Osteocyte (in vitro differentiated cells): Measurements from ENCODE around the gene ARHGEF19. TPM values are rescaled to one million over a fixed set of nuclear protein-coding genes. Genes with fewer than 3 reads are reported as not detected.

Experiments used
- DNase-seq: peaks from one replicate; pipeline ENCODE4 v3.0.0; 2021; ENCODE audit warnings: mixed read lengths; ENCODE audit not compliant: unreplicated experiment; ENCODE audit errors: extremely low spot score
- H3K27ac Mint-ChIP-seq: one replicate; pipeline ENCODE4 v1.8.0; 2021; ENCODE audit warnings: mild to moderate bottlenecking, mixed read lengths; ENCODE audit not compliant: unreplicated experiment
- H3K27me3 Mint-ChIP-seq: one replicate; pipeline ENCODE4 v1.8.0; 2021; ENCODE audit warnings: mixed read lengths; ENCODE audit not compliant: unreplicated experiment
- H3K36me3 Mint-ChIP-seq: one replicate; pipeline ENCODE4 v1.8.0; 2021; ENCODE audit warnings: mixed read lengths; ENCODE audit not compliant: unreplicated experiment
- H3K4me1 Mint-ChIP-seq: one replicate; pipeline ENCODE4 v1.8.0; 2021; ENCODE audit warnings: mixed read lengths; ENCODE audit not compliant: unreplicated experiment
- H3K4me3 Mint-ChIP-seq: one replicate; pipeline ENCODE4 v1.8.0; 2021; ENCODE audit warnings: mild to moderate bottlenecking, moderate library complexity, mixed read lengths; ENCODE audit not compliant: unreplicated experiment
- H3K9me3 Mint-ChIP-seq: one replicate; pipeline ENCODE4 v1.8.0; 2021; ENCODE audit warnings: mixed read lengths; ENCODE audit not compliant: unreplicated experiment
- CTCF ChIP-seq: fragments of 200-600 bp; sonication (generic); IDR thresholded peaks from 2 replicates; pipeline ENCODE4 v1.5.0; 2021; ENCODE audit warnings: antibody characterized with exemption, mild to moderate bottlenecking, moderate library complexity
- total RNA-seq: library from RNA; stranded (reverse); gene quantifications from 2 replicates; pipeline ENCODE4 v1.2.1, GENCODE V29; 2021

The ARHGEF19 gene
- total RNA-seq, 1 donor from 2014 or later: 8.5 TPM

DNA sequence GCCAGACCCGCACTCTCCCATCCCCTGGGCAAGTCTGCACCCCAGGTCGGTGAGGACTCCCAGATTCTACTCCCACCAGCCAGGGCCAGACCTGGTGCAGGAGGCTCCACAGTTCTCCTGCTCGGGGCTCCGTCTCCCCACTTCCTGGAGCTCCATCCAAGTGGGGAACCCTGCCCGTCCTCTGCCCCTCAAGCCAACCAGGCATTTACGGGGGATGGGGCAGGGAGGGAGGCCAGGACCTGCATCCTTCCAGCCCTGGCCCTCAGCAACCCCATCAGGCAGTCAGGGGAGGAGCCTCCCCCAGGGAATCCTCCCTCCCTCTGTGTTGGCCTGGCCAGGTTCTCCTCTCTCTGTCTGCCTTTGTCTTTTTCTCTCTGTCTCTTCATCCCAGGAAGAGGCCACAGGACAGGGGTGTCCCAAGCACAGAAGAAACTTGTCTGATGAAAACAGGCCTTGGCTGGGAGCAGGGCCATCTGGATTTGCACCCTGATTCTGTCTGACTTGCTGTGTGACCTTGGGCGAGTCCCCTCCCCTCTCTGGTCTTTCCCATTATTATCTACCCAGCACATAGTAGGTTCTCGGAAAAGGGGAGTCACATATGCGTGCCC is 38.1 kb downstream of the ARHGEF19 start:
- TF ChIP-seq CTCF: no peak
- no peaks in the 10 kb centered on the region for H3K27me3 Mint-ChIP-seq
- peaks cover 79% of the 10 kb centered on the region for H3K4me1 Mint-ChIP-seq
- H3K9me3 Mint-ChIP-seq: no peaks in the 10 kb centered on the region
- peak overlapping the region; percentile 6 for H3K4me3 Mint-ChIP-seq
- DNase-seq: no peak
- H3K27ac Mint-ChIP-seq: peak overlapping the region; percentile 94
- no peaks in the 10 kb centered on the region for H3K36me3 Mint-ChIP-seq

DNA sequence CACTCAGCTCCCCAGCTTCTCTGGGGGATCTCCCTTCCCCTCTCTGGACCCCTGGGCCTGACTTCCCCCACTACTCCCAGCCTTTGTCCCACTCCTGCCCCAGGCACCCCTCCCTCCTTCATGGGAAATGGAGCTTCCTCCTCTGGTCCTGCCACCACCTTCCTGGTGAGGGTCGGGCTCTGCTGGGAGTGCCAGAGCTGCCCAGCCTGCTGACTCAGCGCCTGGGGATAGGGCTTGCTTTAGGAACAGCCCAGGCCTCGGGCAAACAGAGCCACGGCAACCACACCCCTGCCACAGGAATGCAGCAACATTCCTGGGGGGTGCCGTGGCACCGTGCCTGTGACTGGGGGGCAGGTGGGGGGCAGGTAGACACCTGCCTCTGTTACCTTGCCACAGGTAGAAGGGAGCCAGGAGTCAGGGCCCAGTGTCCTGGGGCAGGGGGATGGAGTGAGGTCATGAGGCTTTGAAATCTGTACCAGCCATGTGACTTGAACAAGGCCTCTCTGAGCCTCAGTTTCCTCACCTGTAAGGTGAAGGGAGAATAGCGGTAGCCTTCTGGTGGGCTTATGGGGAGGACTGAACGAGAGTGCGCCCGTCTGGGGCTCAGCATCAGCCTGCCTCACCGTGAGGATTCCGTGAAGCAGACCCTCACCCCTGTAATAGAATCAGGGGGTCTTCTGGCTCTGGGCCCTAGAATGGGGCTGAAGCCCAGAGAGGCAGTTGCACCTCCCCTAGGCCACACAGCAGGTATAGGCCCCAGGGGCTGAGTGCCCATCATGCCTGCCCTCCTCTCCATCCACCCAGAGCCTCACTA is 38.8 kb downstream of the ARHGEF19 start:
- H3K4me1 Mint-ChIP-seq: peaks cover 75% of the 10 kb centered on the region
- TF ChIP-seq CTCF: no peak
- no peak overlapping the region for H3K4me3 Mint-ChIP-seq
- peak overlapping the region; percentile 94 for H3K27ac Mint-ChIP-seq
- no peaks in the 10 kb centered on the region for H3K27me3 Mint-ChIP-seq
- DNase-seq: peak; percentile 91
- H3K36me3 Mint-ChIP-seq: no peaks in the 10 kb centered on the region
- no peaks in the 10 kb centered on the region for H3K9me3 Mint-ChIP-seq

- Mint-ChIP-seq H3K27me3 (no peaks in the 10 kb centered on the region), H3K9me3 (no peaks in the 10 kb centered on the region), H3K36me3 (no peaks in the 10 kb centered on the region), H3K4me1 (peaks cover 75% of the 10 kb centered on the region), H3K27ac (peak overlapping the region; percentile 94), H3K4me3 (no peak overlapping the region)
- no peak for DNase-seq
- no peak for TF ChIP-seq CTCF
These were observed 39.4 kb downstream of the ARHGEF19 start for GRCh38 chr1:16172964-16173446.

GRCh38 chr1:16172218-16172830 is 40.1 kb downstream of the ARHGEF19 start:
- Mint-ChIP-seq H3K36me3 (no peaks in the 10 kb centered on the region), H3K4me1 (peaks cover 69% of the 10 kb centered on the region), H3K4me3 (no peak overlapping the region), H3K27me3 (no peaks in the 10 kb centered on the region), H3K27ac (peak overlapping the region; percentile 94), H3K9me3 (no peaks in the 10 kb centered on the region)
- no peak for DNase-seq
- no peak for TF ChIP-seq CTCF
